Measurements from ENCODE around the gene TRIM39.
A peak's percentile ranks its signal among the peaks of the same experiment; 100 is the strongest.

GRCh38 chr6:30349421-30350177 is 22.9 kb downstream of the TRIM39 start:
- peak; percentile 27 for TF ChIP-seq CTCF (IDR thresholded peaks at IDR 0.05)
- no peak for TF ChIP-seq EZH2 (IDR thresholded peaks at IDR 0.05; ENCODE audit: borderline replicate concordance, insufficient read depth, low read depth, low read length, poor library complexity, severe bottlenecking)
